Uterus (tissue), 2 donors: ENCODE measurements around the gene ARFIP2.

Source experiments
- POLR2A ChIP-seq, 2 donors: fragments of 450-650 bp; IDR thresholded peaks; one replicate each; pipeline ENCODE4 v1.6.1; 2016; ENCODE audit warnings: antibody characterized with exemption in 2 of 2, mild to moderate bottlenecking in 1 of 2, moderate library complexity in 1 of 2
- TF ChIP-seq, protein P1 (sequence below), 4 experiments: fragments of 200-600 bp in 2 of 4; fragments of 450-650 bp in 2 of 4; sonication (generic) in 2 of 4; IDR thresholded peaks; one replicate each; pipeline ENCODE4 v1.5.1; 2016 to 2019; ENCODE audit warnings: antibody characterized with exemption in 4 of 4, mild to moderate bottlenecking in 2 of 4, moderate library complexity in 1 of 4

DNA sequence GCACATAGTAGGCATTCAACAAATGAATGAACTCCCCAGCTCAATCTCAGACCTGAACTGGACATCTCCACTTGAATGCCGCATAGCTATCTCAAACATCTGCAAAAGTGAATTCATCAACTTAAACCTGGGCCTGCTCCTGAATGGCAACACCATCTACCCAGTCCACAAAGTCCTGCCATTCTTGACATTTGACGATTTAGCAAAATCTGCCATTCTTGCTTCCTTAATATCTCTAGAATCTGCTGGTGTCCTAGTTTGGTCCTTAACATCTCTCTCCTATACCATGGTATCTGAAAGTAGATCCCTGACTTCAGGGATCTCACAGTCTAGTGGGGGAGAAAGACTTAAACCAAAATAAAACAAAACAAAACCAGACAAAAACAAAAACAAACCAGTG is 28.0 kb downstream of the ARFIP2 start:
- TF ChIP-seq, protein P1, sequence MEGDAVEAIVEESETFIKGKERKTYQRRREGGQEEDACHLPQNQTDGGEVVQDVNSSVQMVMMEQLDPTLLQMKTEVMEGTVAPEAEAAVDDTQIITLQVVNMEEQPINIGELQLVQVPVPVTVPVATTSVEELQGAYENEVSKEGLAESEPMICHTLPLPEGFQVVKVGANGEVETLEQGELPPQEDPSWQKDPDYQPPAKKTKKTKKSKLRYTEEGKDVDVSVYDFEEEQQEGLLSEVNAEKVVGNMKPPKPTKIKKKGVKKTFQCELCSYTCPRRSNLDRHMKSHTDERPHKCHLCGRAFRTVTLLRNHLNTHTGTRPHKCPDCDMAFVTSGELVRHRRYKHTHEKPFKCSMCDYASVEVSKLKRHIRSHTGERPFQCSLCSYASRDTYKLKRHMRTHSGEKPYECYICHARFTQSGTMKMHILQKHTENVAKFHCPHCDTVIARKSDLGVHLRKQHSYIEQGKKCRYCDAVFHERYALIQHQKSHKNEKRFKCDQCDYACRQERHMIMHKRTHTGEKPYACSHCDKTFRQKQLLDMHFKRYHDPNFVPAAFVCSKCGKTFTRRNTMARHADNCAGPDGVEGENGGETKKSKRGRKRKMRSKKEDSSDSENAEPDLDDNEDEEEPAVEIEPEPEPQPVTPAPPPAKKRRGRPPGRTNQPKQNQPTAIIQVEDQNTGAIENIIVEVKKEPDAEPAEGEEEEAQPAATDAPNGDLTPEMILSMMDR (IDR thresholded peaks at IDR 0.05): no peak
- no peak for TF ChIP-seq POLR2A (IDR thresholded peaks at IDR 0.05)
